ENCODE results near the gene ZBTB24.
"Not testable (repeated sequence)": the region's sequence is repeated elsewhere in the genome, so short reads cannot be mapped to it uniquely, and the experiment has no call there.

ZBTB24 gene

DNA sequence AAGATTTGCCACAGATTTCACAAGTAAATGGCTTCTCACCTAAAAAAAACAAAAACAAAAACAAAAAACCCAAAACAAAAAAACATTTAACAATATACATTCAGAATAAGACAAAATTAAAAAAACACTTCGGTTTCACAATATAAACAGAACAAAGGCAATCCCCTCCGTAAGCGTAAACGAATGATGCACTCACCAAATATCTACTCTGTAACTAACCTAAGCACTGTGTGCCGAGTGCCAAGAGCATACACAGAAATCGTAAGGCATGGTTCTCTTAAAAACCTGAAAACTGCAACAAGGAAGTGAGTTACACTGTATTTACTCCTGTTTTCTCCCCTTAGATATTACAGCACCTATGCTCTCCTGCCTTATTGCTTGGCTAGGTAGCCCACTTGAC lies 15.3 kb downstream of the ZBTB24 start:
- DNase-seq = no peak

DNA sequence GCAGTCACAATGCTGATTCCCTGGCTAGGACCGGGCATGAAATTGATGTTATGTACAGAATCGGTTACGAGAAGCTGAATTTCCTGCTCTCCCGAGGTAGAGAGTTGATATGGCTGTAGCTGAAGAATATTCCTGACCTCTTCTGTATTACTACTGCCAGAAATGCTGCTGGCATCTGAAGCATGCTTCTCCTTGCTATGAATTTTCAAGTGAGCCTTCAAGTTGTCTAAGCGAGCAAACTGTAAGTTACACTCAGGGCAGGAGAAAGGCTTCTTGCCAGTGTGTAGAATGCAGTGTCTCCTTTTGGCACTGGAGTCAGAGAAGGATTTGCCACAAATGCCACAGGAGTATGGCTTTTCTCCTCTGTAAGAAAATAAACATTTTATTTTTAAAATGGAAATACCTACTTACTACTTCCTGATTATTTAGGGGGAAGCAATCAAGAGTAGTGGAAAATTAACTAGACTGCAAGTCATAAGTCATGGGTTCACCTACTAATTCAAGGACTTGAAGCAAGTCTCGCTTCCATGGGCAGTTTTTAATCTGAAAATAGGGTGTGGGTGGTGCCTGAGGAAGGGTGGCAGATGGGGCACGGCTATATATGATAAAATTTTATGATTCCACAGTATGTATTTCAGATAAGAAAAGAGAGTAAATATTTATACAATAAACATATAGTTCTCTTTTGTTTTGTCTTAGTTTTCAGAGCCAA lies 16.7 kb downstream of the ZBTB24 start:
- no peak for DNase-seq

DNA sequence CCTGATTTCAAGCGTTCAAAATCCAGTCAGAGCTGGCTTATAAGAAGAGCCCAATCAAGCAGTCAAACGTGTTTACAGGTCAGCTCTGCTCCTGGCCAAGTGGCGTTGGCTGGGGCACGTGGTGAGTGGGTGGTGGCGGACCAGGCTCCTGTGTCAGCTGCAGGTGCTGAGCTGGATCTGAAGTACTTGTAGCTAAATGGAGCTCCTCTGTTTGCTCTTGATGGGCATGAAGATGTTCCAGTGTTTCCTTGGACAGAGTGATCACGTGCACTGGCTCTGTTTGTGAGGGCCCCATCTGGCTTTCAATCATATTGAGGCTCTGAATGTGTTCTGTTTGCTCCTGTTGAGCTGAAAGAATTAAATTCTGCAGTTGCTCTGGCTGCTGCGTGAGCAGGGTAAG lies 17.2 kb downstream of the ZBTB24 start:
- no peak for DNase-seq

DNA sequence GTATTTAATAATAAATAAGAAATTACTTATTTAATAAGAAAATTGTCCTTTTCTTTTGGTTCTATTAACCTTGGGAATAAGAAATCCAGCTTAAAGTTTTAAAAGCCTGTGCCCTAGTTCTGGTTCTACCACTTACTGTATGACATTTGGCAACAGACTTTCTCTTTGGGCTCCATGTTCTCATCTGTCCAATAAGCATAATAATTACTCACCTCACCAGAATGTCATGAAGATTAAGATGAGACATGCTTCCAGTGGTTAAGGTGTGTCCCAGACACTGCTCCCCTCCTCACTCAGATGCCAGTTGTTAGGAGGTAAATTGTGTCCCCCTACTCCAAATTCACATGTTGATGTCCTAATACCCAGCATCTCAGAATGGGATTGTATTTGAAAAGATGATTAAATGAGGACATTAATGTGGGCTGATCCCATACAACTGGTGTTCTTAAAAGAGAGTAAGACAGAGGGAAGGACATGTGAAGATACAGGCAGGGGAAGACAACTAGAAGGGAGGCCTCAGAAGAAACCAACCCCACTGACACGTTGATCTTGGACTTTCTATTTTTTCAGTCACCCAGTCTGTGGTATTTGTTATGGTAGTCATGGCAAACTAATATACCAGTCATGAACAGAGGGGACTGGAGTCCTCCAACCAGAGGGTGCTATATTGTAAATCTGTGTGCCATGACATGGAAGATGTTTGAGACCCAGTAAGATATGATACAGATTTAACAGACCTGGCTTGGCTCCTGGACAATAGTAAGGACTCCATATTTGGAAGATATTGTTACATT lies 21.1 kb downstream of the ZBTB24 start:
- no peak for DNase-seq

DNA sequence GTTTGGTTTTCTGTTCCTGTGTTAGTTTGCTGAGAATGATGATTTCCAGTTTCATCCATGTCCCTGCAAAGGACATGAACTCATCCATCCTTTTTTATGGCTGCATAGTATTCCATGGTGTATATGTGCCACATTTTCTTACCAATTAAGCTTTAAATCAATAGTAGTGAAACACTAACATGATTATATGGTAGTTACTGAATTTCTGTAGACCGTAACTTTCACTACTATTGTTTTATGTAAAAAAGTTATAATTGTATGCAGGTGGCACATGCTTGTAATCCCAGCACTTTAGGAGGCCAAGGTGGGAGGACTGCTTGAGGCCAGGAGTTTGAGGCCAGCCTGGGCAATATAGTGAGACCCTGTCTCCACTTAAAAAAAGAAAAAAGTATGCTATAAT lies 21.8 kb downstream of the ZBTB24 start:
- not testable (repeated sequence) for DNase-seq

DNA sequence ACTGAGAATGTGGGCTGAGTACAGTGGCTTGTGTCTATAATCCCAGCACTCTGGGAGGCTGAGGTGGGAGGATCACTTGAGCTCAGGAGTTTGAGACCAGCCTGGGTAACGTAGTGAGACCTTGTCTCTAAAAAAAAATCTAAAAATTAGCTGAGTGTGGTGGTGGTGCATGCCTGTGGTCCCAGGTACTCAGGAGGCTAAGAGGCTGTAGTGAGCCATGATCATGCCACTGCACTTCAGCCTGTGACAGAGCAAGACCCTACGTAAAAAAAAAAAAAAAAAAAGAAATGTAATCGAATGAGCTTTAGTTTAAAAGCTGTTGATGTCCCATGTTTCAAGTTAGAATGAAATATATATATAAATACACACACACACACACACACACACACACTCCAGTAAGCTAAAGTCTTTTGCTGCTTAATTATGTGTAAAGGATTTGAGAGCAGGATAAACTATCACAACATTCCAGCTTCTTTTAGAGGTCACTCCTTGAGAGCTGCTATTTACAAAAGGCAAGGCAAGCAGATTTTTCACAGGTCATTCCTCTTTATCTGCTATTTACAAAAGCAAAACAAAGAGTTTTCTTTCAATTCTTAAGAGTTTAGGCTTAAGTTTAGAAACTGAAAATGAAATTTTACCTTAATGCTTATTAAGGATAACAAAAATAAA lies 22.7 kb downstream of the ZBTB24 start:
- DNase-seq = no peak

DNA sequence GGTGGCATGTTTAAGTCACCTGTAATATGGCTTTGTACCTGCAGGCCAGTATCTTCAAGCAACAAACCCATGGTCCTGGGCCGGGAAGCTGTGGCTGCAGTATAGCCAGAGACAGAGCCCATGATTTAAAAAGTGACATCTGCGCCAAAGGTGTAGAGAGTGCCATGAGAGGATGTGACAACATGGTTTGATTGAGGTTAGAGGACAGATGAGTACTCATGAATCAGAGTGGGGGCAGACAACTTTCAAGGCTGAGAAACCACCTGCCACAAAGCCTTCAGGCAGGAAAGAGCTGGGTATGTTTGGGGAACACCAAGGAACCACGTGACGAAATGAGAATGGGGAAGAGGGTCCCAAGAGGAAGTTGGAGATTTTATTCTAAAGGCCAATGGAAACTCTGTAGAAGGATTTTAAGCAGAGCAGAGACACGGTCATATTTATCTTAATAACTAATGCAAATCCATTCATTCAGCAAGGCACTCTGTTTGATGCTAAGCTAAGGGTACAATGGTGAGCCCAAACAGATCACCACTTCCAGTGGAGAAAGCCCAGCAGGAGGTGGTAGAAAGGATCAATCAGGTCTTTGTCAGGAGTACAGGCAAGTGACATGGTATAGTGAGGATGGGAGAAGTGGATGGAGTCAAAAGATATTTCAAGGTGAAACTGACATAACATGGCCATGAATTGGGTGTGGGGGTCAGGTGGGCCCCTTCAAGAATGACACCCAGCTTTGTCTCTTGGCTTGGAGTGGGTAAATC lies 24.1 kb downstream of the ZBTB24 start:
- peak; percentile 52 for DNase-seq

DNA sequence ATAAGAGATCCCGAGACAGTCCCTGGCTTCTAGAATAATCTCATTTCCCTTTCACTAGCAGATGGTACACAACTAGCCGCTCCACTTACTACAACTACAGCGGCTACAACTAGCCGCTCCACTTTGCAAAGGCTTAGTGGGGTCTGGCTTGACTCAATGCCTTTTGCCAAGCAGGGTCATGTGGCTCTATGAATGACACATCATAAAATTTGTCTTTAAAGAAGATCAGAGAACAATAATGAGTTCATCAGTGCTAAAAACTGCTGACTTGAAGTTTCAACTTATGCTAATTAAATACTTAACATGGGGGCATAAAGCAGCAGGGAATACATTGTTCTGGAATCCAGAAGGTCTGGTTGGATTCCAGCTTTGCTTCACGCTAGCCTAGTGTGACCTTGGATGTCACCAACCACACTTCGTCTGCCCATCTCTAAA lies 25.4 kb downstream of the ZBTB24 start:
- no peak for DNase-seq

GRCh38 chr6:109456710-109457561 lies 26.1 kb downstream of the ZBTB24 start:
- DNase-seq = no peak

DNA sequence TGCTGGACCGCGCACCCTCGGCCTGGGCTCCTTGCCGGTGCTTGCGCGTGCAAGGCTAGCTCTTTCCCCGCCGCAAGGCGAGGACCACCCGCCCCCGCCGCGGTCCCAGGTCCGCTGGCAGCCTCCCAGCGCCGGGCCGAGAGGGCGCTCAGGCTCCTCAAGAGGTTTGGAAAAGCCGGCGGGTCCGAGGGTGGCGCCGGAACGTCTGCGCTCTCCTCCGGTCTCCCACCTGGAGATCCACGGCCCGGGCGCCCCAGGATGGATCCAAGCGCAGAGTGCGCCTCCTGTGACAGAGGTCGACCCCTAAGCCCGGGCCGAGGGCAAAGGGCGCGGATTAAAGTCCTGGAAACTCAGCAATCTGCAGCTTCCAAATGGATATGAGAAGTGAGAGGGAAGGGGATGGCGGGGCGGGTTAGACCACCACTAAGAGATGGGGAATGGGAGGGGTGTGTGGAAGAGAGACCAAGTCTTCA lies 26.9 kb downstream of the ZBTB24 start:
- no peak for DNase-seq

- peak; percentile 71 for DNase-seq
Measured at GRCh38 chr6:109455437-109456110, 27.4 kb downstream of the ZBTB24 start, which contains the start of gene MICAL1. Gene MICAL1 (minus strand): TSS chr6:109455772. CDS start chr6:109454196, 1,576 bp downstream.

GRCh38 chr6:109454496-109455436 lies 28.3 kb downstream of the ZBTB24 start:
- DNase-seq = peak; percentile 65

- DNase-seq = no peak
Measured at GRCh38 chr6:109453594-109454495, 29.2 kb downstream of the ZBTB24 start.

- DNase-seq = no peak
Measured at GRCh38 chr6:109453156-109453555, 29.9 kb downstream of the ZBTB24 start.

GRCh38 chr6:109452181-109452580 lies 30.8 kb downstream of the ZBTB24 start:
- DNase-seq = no peak

- no peak for DNase-seq
Measured at GRCh38 chr6:109451376-109451775, 31.6 kb downstream of the ZBTB24 start.

DNA sequence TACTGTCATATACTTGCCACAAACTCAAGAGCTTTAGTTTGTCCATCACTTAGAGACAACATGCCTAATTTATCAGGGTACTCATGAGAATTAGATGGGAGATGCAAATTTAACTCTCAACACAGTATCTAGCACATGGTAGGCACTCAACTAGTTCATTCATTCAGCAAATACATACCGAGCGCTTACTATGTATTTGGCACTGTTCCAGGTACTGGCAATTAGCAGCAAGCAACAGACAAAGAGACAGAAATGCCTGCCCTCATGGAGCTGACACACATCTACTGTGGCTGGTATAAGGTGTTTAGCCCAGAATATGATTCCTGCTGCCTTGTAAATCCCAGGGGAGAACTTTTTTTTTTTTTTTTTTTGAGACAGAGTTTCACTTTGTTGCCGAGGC lies 32.2 kb downstream of the ZBTB24 start:
- DNase-seq = no peak

GRCh38 chr6:109449795-109450673 lies 33.0 kb downstream of the ZBTB24 start:
- no peak for DNase-seq

Measured in activated CD4-positive, alpha-beta T cell treated with anti-CD3 and anti-CD28 coated beads for 48 hours (primary cell).